Measurements from ENCODE around the gene CNTN6. TPM values are rescaled to one million over a fixed set of nuclear protein-coding genes. Genes with fewer than 3 reads are reported as not detected.
A peak's percentile ranks its signal among the peaks of the same experiment; 100 is the strongest.

Gene CNTN6
- total RNA-seq, 1 donor from 2014 or later = not detected

GRCh38 chr3:1072041-1072440 is 20.8 kb upstream of the CNTN6 start:
- TF ChIP-seq CTCF (IDR thresholded peaks at IDR 0.05) = no peak
- Histone ChIP-seq H3K9me3 (no peaks in the 10 kb centered on the region), H3K27me3 (no peaks in the 10 kb centered on the region), H3K4me1 (no peaks in the 10 kb centered on the region), H3K4me3 (no peak overlapping the region), H3K27ac (no peak overlapping the region), H3K36me3 (no peaks in the 10 kb centered on the region)
- intact Hi-C loops (cut with DNase I) = no loop called here
- no peak for DNase-seq (ENCODE audit: low spot score in 2 of 2)

- H3K4me1 ChIP-seq = no peaks in the 10 kb centered on the region
- no peak for TF ChIP-seq CTCF (IDR thresholded peaks at IDR 0.05)
- H3K36me3 ChIP-seq = no peaks in the 10 kb centered on the region
- intact Hi-C loops (cut with DNase I) = no loop called here
- no peak for DNase-seq (ENCODE audit: low spot score in 2 of 2)
- H3K27ac ChIP-seq = no peak overlapping the region
- no peak overlapping the region for H3K4me3 ChIP-seq
- H3K9me3 ChIP-seq = no peaks in the 10 kb centered on the region
- H3K27me3 ChIP-seq = no peaks in the 10 kb centered on the region
Observed at GRCh38 chr3:1079662-1080061, 13.2 kb upstream of the CNTN6 start.

GRCh38 chr3:1082108-1082507 is 10.7 kb upstream of the CNTN6 start:
- Histone ChIP-seq H3K9me3 (no peaks in the 10 kb centered on the region), H3K27ac (no peak overlapping the region), H3K4me3 (no peak overlapping the region), H3K27me3 (no peaks in the 10 kb centered on the region), H3K36me3 (no peaks in the 10 kb centered on the region), H3K4me1 (no peaks in the 10 kb centered on the region)
- intact Hi-C loops (cut with DNase I) = no loop called here
- TF ChIP-seq CTCF (IDR thresholded peaks at IDR 0.05) = peak in 2 of 3 experiments; percentile 14 to 48
- DNase-seq (ENCODE audit: low spot score in 2 of 2) = no peak

GRCh38 chr3:1087066-1087560 is 5.7 kb upstream of the CNTN6 start:
- peak in 1 of 2 donors; percentile 66 for DNase-seq (ENCODE audit: low spot score in 2 of 2)
- Histone ChIP-seq H3K4me3 (no peak overlapping the region), H3K27me3 (no peaks in the 10 kb centered on the region), H3K36me3 (no peaks in the 10 kb centered on the region), H3K9me3 (no peaks in the 10 kb centered on the region), H3K4me1 (no peaks in the 10 kb centered on the region), H3K27ac (no peak overlapping the region)
- intact Hi-C loops (cut with DNase I) = no loop called here
- peak in 1 of 3 experiments; percentile 7 for TF ChIP-seq CTCF (IDR thresholded peaks at IDR 0.05)

GRCh38 chr3:1088503-1088902 is 4.3 kb upstream of the CNTN6 start:
- H3K4me3 ChIP-seq = no peak overlapping the region
- intact Hi-C loops (cut with DNase I) = no loop called here
- DNase-seq (ENCODE audit: low spot score in 2 of 2) = no peak
- TF ChIP-seq CTCF (IDR thresholded peaks at IDR 0.05) = no peak
- no peaks in the 10 kb centered on the region for H3K4me1 ChIP-seq
- no peaks in the 10 kb centered on the region for H3K9me3 ChIP-seq
- no peaks in the 10 kb centered on the region for H3K27me3 ChIP-seq
- no peak overlapping the region for H3K27ac ChIP-seq
- H3K36me3 ChIP-seq = no peaks in the 10 kb centered on the region

GRCh38 chr3:1091286-1091685 is 1.5 kb upstream of the CNTN6 start:
- no peak overlapping the region for H3K27ac ChIP-seq
- no peak for TF ChIP-seq CTCF (IDR thresholded peaks at IDR 0.05)
- intact Hi-C loops (cut with DNase I) = no loop called here

More at GRCh38 chr3:1091286-1091685, 1.5 kb upstream of the CNTN6 start:
- Histone ChIP-seq H3K4me1 (no peaks in the 10 kb centered on the region), H3K9me3 (no peaks in the 10 kb centered on the region), H3K4me3 (no peak overlapping the region), H3K27me3 (no peaks in the 10 kb centered on the region), H3K36me3 (no peaks in the 10 kb centered on the region)
- no peak for DNase-seq (ENCODE audit: low spot score in 2 of 2)
